HCT116 (cell line): Measurements from ENCODE around the gene HOXB2.

Experiments
- ATF3 ChIP-seq: IDR thresholded peaks from 2 replicates; pipeline ENCODE4 v1.6.1; 2012
- CTCF ChIP-seq, 3 experiments: fragments of 200-600 bp in 1 of 3; sonication (generic) in 1 of 3; IDR thresholded peaks in 2 of 3; conservative IDR thresholded peaks in 1 of 3; 2 replicates each; pipeline ENCODE4 v1.5.1; 2012 to 2017; ENCODE audit warnings: low read depth in 2 of 3, low read length in 2 of 3, antibody characterized with exemption in 1 of 3, borderline replicate concordance in 1 of 3, control low read depth in 1 of 3, mild to moderate bottlenecking in 1 of 3, mixed read lengths in 1 of 3, mixed run types in 1 of 3, moderate library complexity in 1 of 3; ENCODE audit not compliant: insufficient read depth in 1 of 3
- EZH2 ChIP-seq: fragments of 200-600 bp; sonication (generic); IDR thresholded peaks from 2 replicates; pipeline ENCODE4 v1.6.1; 2017; ENCODE audit warnings: antibody characterized with exemption, mixed run types
- FOSL1 ChIP-seq: IDR thresholded peaks from 2 replicates; pipeline ENCODE4 v1.6.1; 2012; ENCODE audit warnings: low read depth
- JUND ChIP-seq: IDR thresholded peaks from 2 replicates; pipeline ENCODE4 v1.6.1; 2012
- MAX ChIP-seq: IDR thresholded peaks from 2 replicates; pipeline ENCODE4 v1.6.1; 2012
- POLR2A ChIP-seq: IDR thresholded peaks from 2 replicates; pipeline ENCODE4 v1.7.0; 2011; ENCODE audit warnings: borderline replicate concordance; ENCODE audit not compliant: insufficient read depth, insufficient read length; ENCODE audit errors: extremely low read depth
- RAD21 ChIP-seq: IDR thresholded peaks from 2 replicates; pipeline ENCODE4 v1.6.1; 2012; ENCODE audit warnings: low read depth, mild to moderate bottlenecking
- YY1 ChIP-seq: IDR thresholded peaks from 2 replicates; pipeline ENCODE4 v1.6.1; 2011; ENCODE audit warnings: low read length, low read depth, moderate library complexity, mild to moderate bottlenecking; ENCODE audit not compliant: insufficient replicate concordance; ENCODE audit errors: extremely low read depth

GRCh38 chr17:48586355-48587258, 41.7 kb upstream of the HOXB2 start:
- TF ChIP-seq CTCF (IDR thresholded peaks at IDR 0.05 in 2 of 3, conservative IDR thresholded peaks at IDR 0.05 in 1 of 3; ENCODE audit: borderline replicate concordance in 1 of 3, insufficient read depth in 1 of 3, low read depth in 2 of 3, low read length in 2 of 3) (no peak), MAX (no peak), FOSL1 (no peak), ATF3 (no peak), EZH2 (no peak), YY1 (no peak), POLR2A (no peak), JUND (no peak), RAD21 (no peak)
